Prostate gland (tissue), 2 donors: ENCODE data around the gene ENHO. TPM values are rescaled to one million over a fixed set of nuclear protein-coding genes. Genes with fewer than 3 reads are reported as not detected.

Experiments used
- DNase-seq: peaks from one replicate; pipeline ENCODE4 v3.0.0-alpha.2; 2019; ENCODE audit warnings: low spot score
- H3K27ac ChIP-seq, 2 donors: fragments of 200-600 bp; sonication (generic); 2 replicates each; pipeline ENCODE4 v1.5.1; 2017 to 2019
- H3K27me3 ChIP-seq: fragments of 200-600 bp; sonication (generic); replicated peaks from 2 replicates; pipeline ENCODE4 v1.5.1; 2019; ENCODE audit not compliant: insufficient read depth
- H3K36me3 ChIP-seq, 2 donors: fragments of 200-600 bp; sonication (generic); 1 replicate in 1 of 2; 2 replicates in 1 of 2; pipeline versions ENCODE4 v1.5.1 to v1.8.1; 2017 to 2019
- H3K4me1 ChIP-seq: fragments of 200-600 bp; sonication (generic); replicated peaks from 2 replicates; pipeline ENCODE4 v1.5.1; 2019
- H3K4me3 ChIP-seq, 2 donors: fragments of 200-600 bp; sonication (generic); 2 replicates each; pipeline ENCODE4 v1.5.1; 2017 to 2019
- H3K9me3 ChIP-seq: fragments of 200-600 bp; sonication (generic); 2 replicates; pipeline ENCODE4 v1.5.1; 2017
- POLR2A ChIP-seq: fragments of 450-650 bp; IDR thresholded peaks from one replicate; pipeline ENCODE4 v1.6.1; 2016; ENCODE audit warnings: antibody characterized with exemption, mild to moderate bottlenecking
- POLR2AphosphoS5 ChIP-seq: sonication (generic); formaldehyde crosslinking; IDR thresholded peaks from one replicate; pipeline ENCODE4 v1.6.1; 2017; ENCODE audit warnings: antibody characterized with exemption
- WGBS: methylation state at CpG from one replicate; pipeline ENCODE4 v1.1.5; 2018; 5-methylcytosine and 5-hydroxymethylcytosine counted together
- intact Hi-C: fragments of 100-400 bp; cut with DNase I; formaldehyde crosslinking; loops from one replicate; pipeline ENCODE4 v1.14.2; 2022
- total RNA-seq, 2 donors: library from RNA; depleted of rRNA; stranded (reverse); fragments of >200 nt; gene quantifications; one replicate each; pipeline ENCODE4 v1.1.0, GENCODE V29; 2016
- TF ChIP-seq, protein P1 (sequence below), 4 experiments: fragments of 200-600 bp in 2 of 4; fragments of 450-650 bp in 2 of 4; sonication (generic) in 2 of 4; IDR thresholded peaks; 1 replicate in 3 of 4; 2 replicates in 1 of 4; pipeline ENCODE4 v1.5.1; 2016 to 2019; ENCODE audit warnings: antibody characterized with exemption in 4 of 4, mild to moderate bottlenecking in 2 of 4, moderate library complexity in 2 of 4

ENHO gene
- total RNA-seq, 2 donors from 2014 or later: 20.9 to 28.2 TPM

DNA sequence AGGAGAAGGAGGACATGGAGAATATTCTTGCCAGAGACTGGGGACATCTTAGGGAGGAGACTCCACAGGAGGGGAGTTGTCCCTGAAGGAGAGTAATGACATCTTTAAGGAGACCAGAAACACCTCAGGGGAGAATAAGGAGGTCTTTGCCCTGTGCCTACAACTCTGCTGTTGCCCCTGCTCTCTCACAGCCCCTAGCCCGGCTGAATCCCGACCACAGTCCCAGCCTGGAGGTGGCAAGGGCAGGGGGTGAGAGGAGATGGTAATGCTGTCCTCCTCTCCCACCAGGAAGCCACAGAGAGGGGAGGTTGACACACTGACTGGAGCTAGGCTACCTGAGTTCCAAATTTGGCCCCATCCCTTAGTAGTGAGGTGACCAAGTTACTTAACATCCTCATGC, 30.2 kb upstream of the ENHO start:
- no peaks in the 10 kb centered on the region for H3K4me1 ChIP-seq
- intact Hi-C loops: no loop called here
- TF ChIP-seq, protein P1, sequence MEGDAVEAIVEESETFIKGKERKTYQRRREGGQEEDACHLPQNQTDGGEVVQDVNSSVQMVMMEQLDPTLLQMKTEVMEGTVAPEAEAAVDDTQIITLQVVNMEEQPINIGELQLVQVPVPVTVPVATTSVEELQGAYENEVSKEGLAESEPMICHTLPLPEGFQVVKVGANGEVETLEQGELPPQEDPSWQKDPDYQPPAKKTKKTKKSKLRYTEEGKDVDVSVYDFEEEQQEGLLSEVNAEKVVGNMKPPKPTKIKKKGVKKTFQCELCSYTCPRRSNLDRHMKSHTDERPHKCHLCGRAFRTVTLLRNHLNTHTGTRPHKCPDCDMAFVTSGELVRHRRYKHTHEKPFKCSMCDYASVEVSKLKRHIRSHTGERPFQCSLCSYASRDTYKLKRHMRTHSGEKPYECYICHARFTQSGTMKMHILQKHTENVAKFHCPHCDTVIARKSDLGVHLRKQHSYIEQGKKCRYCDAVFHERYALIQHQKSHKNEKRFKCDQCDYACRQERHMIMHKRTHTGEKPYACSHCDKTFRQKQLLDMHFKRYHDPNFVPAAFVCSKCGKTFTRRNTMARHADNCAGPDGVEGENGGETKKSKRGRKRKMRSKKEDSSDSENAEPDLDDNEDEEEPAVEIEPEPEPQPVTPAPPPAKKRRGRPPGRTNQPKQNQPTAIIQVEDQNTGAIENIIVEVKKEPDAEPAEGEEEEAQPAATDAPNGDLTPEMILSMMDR (IDR thresholded peaks at IDR 0.05): no peak
- TF ChIP-seq POLR2AphosphoS5 (no peak), POLR2A (no peak)
- 100% methylated on average over 2 of the region's 2 CpGs for WGBS
- no peak for DNase-seq
- no peak overlapping the region for H3K4me3 ChIP-seq
- H3K27ac ChIP-seq: no peak overlapping the region
- H3K36me3 ChIP-seq: no peaks in the 10 kb centered on the region
- no peaks in the 10 kb centered on the region for H3K27me3 ChIP-seq
- H3K9me3 ChIP-seq: no peaks in the 10 kb centered on the region

DNA sequence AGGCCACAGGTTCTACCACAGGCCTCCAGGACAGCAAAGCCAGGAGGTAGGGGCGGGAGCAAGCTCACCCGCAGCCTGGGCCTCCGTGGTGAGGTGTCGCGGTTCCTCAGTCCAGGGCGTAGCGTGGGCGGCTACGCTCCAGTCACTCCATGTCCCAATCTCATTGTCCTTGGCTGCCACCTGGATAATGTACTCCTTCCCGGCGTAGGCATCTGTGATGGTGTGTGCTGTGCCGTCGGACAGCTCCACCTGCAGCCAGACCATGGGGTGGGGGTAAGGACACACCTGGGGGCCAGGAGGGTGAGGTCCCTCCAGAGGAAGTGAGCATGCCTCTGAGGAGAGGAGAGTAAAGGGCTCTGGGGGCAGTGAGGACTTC, 29.8 kb upstream of the ENHO start:
- intact Hi-C loops: no loop called here
- H3K27ac ChIP-seq: no peak overlapping the region
- 84% methylated on average over 13 of the region's 13 CpGs for WGBS
- H3K27me3 ChIP-seq: no peaks in the 10 kb centered on the region
- no peaks in the 10 kb centered on the region for H3K9me3 ChIP-seq
- DNase-seq: no peak
- no peak overlapping the region for H3K4me3 ChIP-seq
- H3K4me1 ChIP-seq: no peaks in the 10 kb centered on the region
- TF ChIP-seq POLR2A (no peak), POLR2AphosphoS5 (no peak)
- TF ChIP-seq, protein P1 (IDR thresholded peaks at IDR 0.05): no peak
- no peaks in the 10 kb centered on the region for H3K36me3 ChIP-seq

GRCh38 chr9:34551751-34552605, 29.2 kb upstream of the ENHO start:
- no peaks in the 10 kb centered on the region for H3K36me3 ChIP-seq
- H3K9me3 ChIP-seq: no peaks in the 10 kb centered on the region
- no peak overlapping the region for H3K4me3 ChIP-seq
- H3K27me3 ChIP-seq: no peaks in the 10 kb centered on the region
- WGBS: 93% methylated on average over 16 of the region's 20 CpGs
- no peak for DNase-seq
- no peaks in the 10 kb centered on the region for H3K4me1 ChIP-seq
- H3K27ac ChIP-seq: no peak overlapping the region
- TF ChIP-seq, protein P1 (IDR thresholded peaks at IDR 0.05): no peak
- TF ChIP-seq POLR2AphosphoS5: no peak
- TF ChIP-seq POLR2A: no peak
- intact Hi-C loops: no loop called here

DNA sequence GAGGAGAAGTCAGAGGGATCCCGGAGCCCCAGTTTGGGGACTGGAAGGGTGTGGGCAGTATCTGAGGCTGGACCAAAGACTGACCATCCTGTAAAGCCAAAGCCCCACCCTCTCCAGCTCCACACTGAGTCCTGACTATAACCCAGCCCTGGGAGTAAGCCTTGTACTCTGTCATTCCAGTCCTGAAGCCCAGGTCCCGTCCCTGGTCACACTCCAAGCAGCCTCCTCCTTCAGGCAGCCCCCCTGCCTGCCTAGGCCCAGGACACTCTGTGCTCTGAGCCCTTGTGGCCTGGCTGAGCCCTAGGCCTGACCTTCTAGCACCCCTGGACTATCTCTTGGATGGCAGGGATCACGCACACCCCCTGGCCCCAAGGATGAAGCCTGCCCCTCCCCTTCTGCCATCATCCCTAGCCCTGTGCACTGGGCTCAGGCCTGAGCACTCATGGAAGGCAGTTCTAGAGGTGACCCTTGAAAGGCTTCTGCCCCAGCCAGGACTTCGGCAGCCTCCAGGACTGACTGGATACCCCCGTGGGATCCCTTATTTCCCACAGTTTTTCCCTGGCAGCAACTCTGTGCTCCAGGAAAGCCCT, 28.0 kb upstream of the ENHO start:
- Histone ChIP-seq H3K4me3 (no peak overlapping the region), H3K27me3 (no peaks in the 10 kb centered on the region), H3K9me3 (no peaks in the 10 kb centered on the region), H3K27ac (no peak overlapping the region), H3K4me1 (no peaks in the 10 kb centered on the region), H3K36me3 (no peaks in the 10 kb centered on the region)
- intact Hi-C loops: no loop called here
- TF ChIP-seq, protein P1 (IDR thresholded peaks at IDR 0.05): no peak
- TF ChIP-seq POLR2AphosphoS5 (no peak), POLR2A (no peak)
- no peak for DNase-seq
- 82% methylated on average over 4 of the region's 5 CpGs for WGBS
